Psoas muscle (tissue), 8 donors: ENCODE measurements around the gene SNHG17. TPM values are rescaled to one million over a fixed set of nuclear protein-coding genes. Genes with fewer than 3 reads are reported as not detected.
A peak's percentile ranks its signal among the peaks of the same experiment; 100 is the strongest.

Experiments
- ATAC-seq, 4 donors: fragments of 200-7000 bp; cut with Tn5 transposase; one replicate each; pipeline ENCODE4 v1.9.1; 2020; ENCODE audit warnings: moderate library complexity in 3 of 4, mild to moderate bottlenecking in 2 of 4
- DNase-seq, 2 donors: peaks; one replicate each; pipeline ENCODE4 v3.0.0-alpha.2; 2020
- H3K27ac ChIP-seq: fragments of 200-600 bp; one replicate; pipeline ENCODE4 v1.8.0; 2022
- H3K27me3 ChIP-seq, 3 donors: fragments of 200-600 bp in 1 of 3; one replicate each; pipeline versions ENCODE4 v1.6.1 to v1.8.0; 2013 to 2022; ENCODE audit warnings: low read length in 2 of 3, mild to moderate bottlenecking in 2 of 3, moderate library complexity in 1 of 3; ENCODE audit not compliant: insufficient read depth in 3 of 3
- H3K36me3 ChIP-seq, 2 donors: fragments of 200-600 bp in 1 of 2; one replicate each; pipeline versions ENCODE4 v1.6.1 to v1.8.0; 2013 to 2022; ENCODE audit warnings: low read depth in 1 of 2, mild to moderate bottlenecking in 1 of 2, moderate library complexity in 1 of 2; ENCODE audit not compliant: insufficient read depth in 1 of 2
- H3K4me1 ChIP-seq: fragments of 200-600 bp; one replicate; pipeline ENCODE4 v1.8.0; 2022
- H3K4me3 ChIP-seq: fragments of 200-600 bp; one replicate; pipeline ENCODE4 v1.8.0; 2022; ENCODE audit warnings: mild to moderate bottlenecking
- H3K9me3 ChIP-seq: fragments of 200-600 bp; one replicate; pipeline ENCODE4 v1.8.0; 2022
- WGBS, 3 donors: extraction: QIAGEN DNeasy Blood & Tissue Kit; methylation state at CpG; one replicate each; pipeline versions ENCODE4 v1.1.6 to v1.1.7; 2013; 5-methylcytosine and 5-hydroxymethylcytosine counted together
- intact Hi-C, 2 donors: fragments of 100-400 bp; cut with DNase I; formaldehyde crosslinking; loops; one replicate each; pipeline versions ENCODE4 v1.11.0 to v1.14.2; 2022
- polyA plus RNA-seq, 3 donors: library from polyadenylated mRNA; stranded (reverse); fragments of 200-250 nt; gene quantifications; one replicate each; pipeline ENCODE4 v1.2.3, GENCODE V29; 2013
- total RNA-seq, 4 donors: library from RNA; stranded (reverse); fragmentation: NEBNext Ultra II Directional in 2 of 4; extraction: Animal tissue kit (Norgen Biotek cat#: 25700) in 2 of 4; gene quantifications; one replicate each; pipeline versions ENCODE4 v1.2.1 to v1.2.4, GENCODE V29; 2021 to 2023
- TF ChIP-seq, protein P1 (sequence below): fragments of 200-600 bp; IDR thresholded peaks from one replicate; pipeline ENCODE4 v1.8.0; 2022; ENCODE audit warnings: antibody characterized with exemption
- donor health status: healthy with polysubstance abuse.
- donor health status: DM: no; HTN: no; CAD: no; lungs with moderate emphysema.
- donor health status: Bipolar disorder and iron deficiency.
- donor health status: healthy.
- donor health status: DM: yes; HTN: yes; CAD: no.
- donor health status: DM: no; HTN: no; CAD: no.
- donor health status: DM: no; HTN: no; CAD: no.
- donor health status: DM: yes; HTN: yes; CAD: no.

SNHG17 gene
- total and polyA plus RNA-seq, 7 donors = 4.6 to 26.0 (median 18.7) TPM

- intact Hi-C loops = no loop called here
- 72 to 80% (median 77%) methylated on average over 8 of the region's 8 CpGs for WGBS, 3 donors
- Histone ChIP-seq H3K27ac (no peak overlapping the region), H3K27me3 (no peaks in the 10 kb centered on the region), H3K36me3 (peaks cover 8 to 82% of the 10 kb centered on the region in 2 donors), H3K4me1 (peaks cover 17% of the 10 kb centered on the region), H3K9me3 (no peaks in the 10 kb centered on the region), H3K4me3 (no peak overlapping the region)
- TF ChIP-seq, protein P1, sequence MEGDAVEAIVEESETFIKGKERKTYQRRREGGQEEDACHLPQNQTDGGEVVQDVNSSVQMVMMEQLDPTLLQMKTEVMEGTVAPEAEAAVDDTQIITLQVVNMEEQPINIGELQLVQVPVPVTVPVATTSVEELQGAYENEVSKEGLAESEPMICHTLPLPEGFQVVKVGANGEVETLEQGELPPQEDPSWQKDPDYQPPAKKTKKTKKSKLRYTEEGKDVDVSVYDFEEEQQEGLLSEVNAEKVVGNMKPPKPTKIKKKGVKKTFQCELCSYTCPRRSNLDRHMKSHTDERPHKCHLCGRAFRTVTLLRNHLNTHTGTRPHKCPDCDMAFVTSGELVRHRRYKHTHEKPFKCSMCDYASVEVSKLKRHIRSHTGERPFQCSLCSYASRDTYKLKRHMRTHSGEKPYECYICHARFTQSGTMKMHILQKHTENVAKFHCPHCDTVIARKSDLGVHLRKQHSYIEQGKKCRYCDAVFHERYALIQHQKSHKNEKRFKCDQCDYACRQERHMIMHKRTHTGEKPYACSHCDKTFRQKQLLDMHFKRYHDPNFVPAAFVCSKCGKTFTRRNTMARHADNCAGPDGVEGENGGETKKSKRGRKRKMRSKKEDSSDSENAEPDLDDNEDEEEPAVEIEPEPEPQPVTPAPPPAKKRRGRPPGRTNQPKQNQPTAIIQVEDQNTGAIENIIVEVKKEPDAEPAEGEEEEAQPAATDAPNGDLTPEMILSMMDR = no peak
- ATAC-seq (peak in 1 of 4 donors; percentile 23), DNase-seq (no peak)
Observed at GRCh38 chr20:38430679-38431325, 4.3 kb downstream of the SNHG17 start.

- 76 to 93% (median 81%) methylated on average over 3 of the region's 3 CpGs for WGBS, 3 donors
- peaks cover 17 to 97% of the 10 kb centered on the region in 2 donors for H3K36me3 ChIP-seq
- ATAC-seq (no peak), DNase-seq (no peak)
- H3K27me3 ChIP-seq = no peaks in the 10 kb centered on the region
- intact Hi-C loops = no loop called here
- H3K9me3 ChIP-seq = no peaks in the 10 kb centered on the region
- H3K4me3 ChIP-seq = no peak overlapping the region
- no peak overlapping the region for H3K27ac ChIP-seq
- TF ChIP-seq, protein P1 = no peak
- H3K4me1 ChIP-seq = peaks cover 18% of the 10 kb centered on the region
Observed at GRCh38 chr20:38429301-38429700, 5.8 kb downstream of the SNHG17 start.

GRCh38 chr20:38428800-38429199, 6.3 kb downstream of the SNHG17 start:
- Histone ChIP-seq H3K4me3 (no peak overlapping the region), H3K9me3 (no peaks in the 10 kb centered on the region), H3K36me3 (peaks cover 17 to 99% of the 10 kb centered on the region in 2 donors), H3K27me3 (no peaks in the 10 kb centered on the region), H3K27ac (no peak overlapping the region), H3K4me1 (peaks cover 13% of the 10 kb centered on the region)
- ATAC-seq (no peak), DNase-seq (no peak)
- TF ChIP-seq, protein P1 = no peak
- WGBS, 3 donors = 81 to 92% (median 90%) methylated on average over 3 of the region's 3 CpGs
- intact Hi-C loops = no loop called here

DNA sequence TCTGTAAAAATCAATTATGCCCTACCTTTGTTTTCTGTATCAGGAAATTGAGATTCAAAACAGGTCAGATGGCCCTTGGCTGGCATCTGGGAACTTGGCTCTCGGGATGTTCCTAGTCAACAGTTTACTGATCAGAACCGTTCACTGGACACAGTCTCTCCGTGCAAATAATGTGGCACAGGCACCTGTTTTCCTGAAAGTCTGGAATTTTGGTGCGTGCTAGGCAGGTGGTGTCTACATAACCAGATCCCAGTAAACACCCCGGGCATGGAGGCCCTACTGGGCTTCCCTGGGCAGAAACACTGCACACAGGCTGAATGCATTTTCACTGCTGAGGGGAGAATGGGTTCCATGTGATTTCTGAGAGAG, 7.5 kb downstream of the SNHG17 start:
- intact Hi-C loops = no loop called here
- H3K4me1 ChIP-seq = peaks cover 9% of the 10 kb centered on the region
- H3K27ac ChIP-seq = no peak overlapping the region
- no peak for ATAC-seq
- WGBS, 3 donors = 60 to 79% (median 65%) methylated on average over 5 of the region's 5 CpGs
- DNase-seq = no peak
- no peaks in the 10 kb centered on the region for H3K27me3 ChIP-seq
- H3K36me3 ChIP-seq = peaks cover 17 to 99% of the 10 kb centered on the region in 2 donors
- no peak overlapping the region for H3K4me3 ChIP-seq
- no peaks in the 10 kb centered on the region for H3K9me3 ChIP-seq
- TF ChIP-seq, protein P1 = no peak
